ENCODE results near the gene TEX55. TPM values are rescaled to one million over a fixed set of nuclear protein-coding genes. Genes with fewer than 3 reads are reported as not detected.

TEX55 gene
- total and polyA plus RNA-seq, 9 of the 15 experiments (the other 6 are each of a cell fraction or from before 2014, with no cell fraction given), result not detected

DNA sequence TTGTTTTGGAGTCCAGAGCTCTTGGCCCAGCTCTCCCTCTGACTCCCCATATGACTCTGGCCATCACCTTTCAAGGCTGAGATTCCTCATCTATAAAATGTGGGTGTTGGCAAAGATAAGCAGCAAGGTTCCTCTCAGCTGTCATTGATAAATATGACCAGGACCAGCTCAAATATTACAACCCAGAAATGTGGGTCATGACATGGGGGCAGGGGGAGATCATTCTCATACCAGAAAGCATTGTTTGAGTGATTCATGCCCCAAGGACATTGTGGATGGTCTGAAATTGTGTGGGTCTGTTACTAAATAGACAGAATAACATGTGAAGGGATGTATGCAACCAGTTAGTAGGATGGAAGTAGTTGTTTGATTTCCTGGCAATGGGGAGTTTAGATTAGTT, 41.3 kb downstream of the TEX55 start (continued):
- TF ChIP-seq DMBX1 (CRISPR knock-in tag; IDR thresholded peaks at IDR 0.05; ENCODE audit: borderline replicate concordance) (no peak), NONO (IDR thresholded peaks at IDR 0.05; ENCODE audit: low read depth in 2 of 2, low read length in 1 of 2) (no peak), CBFB (CRISPR knock-in tag; IDR thresholded peaks at IDR 0.05) (no peak), YBX1 (IDR thresholded peaks at IDR 0.05) (no peak), HSF4 (CRISPR knock-in tag; IDR thresholded peaks at IDR 0.05; ENCODE audit: borderline replicate concordance) (no peak)
- TF ChIP-seq, protein P1, sequence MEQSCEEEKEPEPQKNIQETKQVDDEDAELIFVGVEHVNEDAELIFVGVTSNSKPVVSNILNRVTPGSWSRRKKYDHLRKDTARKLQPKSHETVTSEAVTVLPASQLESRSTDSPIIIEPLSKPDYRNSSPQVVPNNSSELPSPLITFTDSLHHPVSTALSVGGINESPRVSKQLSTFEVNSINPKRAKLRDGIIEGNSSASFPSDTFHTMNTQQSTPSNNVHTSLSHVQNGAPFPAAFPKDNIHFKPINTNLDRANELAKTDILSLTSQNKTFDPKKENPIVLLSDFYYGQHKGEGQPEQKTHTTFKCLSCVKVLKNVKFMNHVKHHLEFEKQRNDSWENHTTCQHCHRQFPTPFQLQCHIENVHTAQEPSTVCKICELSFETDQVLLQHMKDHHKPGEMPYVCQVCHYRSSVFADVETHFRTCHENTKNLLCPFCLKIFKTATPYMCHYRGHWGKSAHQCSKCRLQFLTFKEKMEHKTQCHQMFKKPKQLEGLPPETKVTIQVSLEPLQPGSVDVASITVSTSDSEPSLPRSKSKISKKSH (CRISPR knock-in tag; IDR thresholded peaks at IDR 0.05), result no peak

DNA sequence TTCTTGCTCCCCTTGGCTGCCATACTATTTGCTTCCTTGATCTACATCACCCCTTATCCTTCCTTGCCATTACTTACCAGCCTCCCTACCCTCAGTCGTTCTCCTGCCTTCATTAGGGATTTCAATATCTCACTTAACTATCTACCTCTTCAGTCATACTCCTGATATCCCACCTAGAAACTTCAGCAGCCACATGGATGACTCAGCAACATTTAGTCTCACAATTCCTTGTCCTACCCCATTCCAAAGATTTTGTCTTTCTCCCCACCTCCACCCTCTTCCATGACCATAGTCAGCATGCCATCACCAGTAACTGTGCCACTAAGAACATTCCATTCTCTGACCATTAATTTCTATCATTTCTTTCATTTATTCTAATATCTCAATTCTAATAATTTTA, 45.8 kb downstream of the TEX55 start:
- no peaks in the 10 kb centered on the region for H3K4me1 ChIP-seq (replicated peaks in 1 of 2; ENCODE audit: control insufficient read depth in 2 of 2, insufficient read depth in 2 of 2, low read length in 2 of 2)
- WGBS (ENCODE audit: insufficient coverage, low coverage, missing lambda C conversion rate), result 0% methylated on average over 1 of the region's 1 CpG
- H3K4me3 ChIP-seq, result no peak overlapping the region
- peaks cover 0 to 9% of the 10 kb centered on the region in 2 experiments; a peak in 1 of 5 replicates for H3K27me3 ChIP-seq (ENCODE audit: control insufficient read depth in 2 of 2, insufficient read depth in 2 of 2, low read length in 2 of 2)
- DNase-seq (ENCODE audit: extremely low read depth in 1 of 4, low spot score in 3 of 4) (no peak), ATAC-seq (no peak), FAIRE-seq (no peak)
- H2AFZ ChIP-seq (ENCODE audit: low read depth, low read length), result no peak overlapping the region
- no peak overlapping the region for H3K27ac ChIP-seq (ENCODE audit: extremely low read depth, low read depth, low read length)
- no TSS peak for BruUV-seq (replicated peaks)
- no peaks in the 10 kb centered on the region for H3K36me3 ChIP-seq (ENCODE audit: control insufficient read depth, insufficient read depth, low read length)
- CTCF ChIA-PET (ENCODE audit: low intra/inter-chr PET ratio), result no interaction called here
- no peaks in the 10 kb centered on the region for H3K79me2 ChIP-seq (ENCODE audit: control insufficient read depth, insufficient read depth, low read length)
- POLR2A ChIA-PET, result no interaction called here
- no peak overlapping the region for H3K9ac ChIP-seq (ENCODE audit: insufficient read depth in 1 of 2, low read depth in 2 of 2, low read length in 2 of 2)
- no peak overlapping the region for H3K4me2 ChIP-seq (ENCODE audit: insufficient read depth, low read length)
- TF ChIP-seq MAFG (tag; conservative IDR thresholded peaks at IDR 0.05) (peak; percentile 83), SP2 (IDR thresholded peaks at IDR 0.05; ENCODE audit: extremely low read depth, low read depth, low read length, poor library complexity, severe bottlenecking) (no peak), MAFF (IDR thresholded peaks at IDR 0.05; ENCODE audit: low read length) (peak; percentile 37; the same call in 1 of the 2 replicates), C11orf30 (IDR thresholded peaks at IDR 0.05; ENCODE audit: low read depth) (peak; percentile 58; the same call in 1 of the 2 replicates), NFE2 (IDR thresholded peaks at IDR 0.05; ENCODE audit: low read depth) (0 out of 2 replicates have a peak, but pooled peaks have one; percentile 25), BMI1 (IDR thresholded peaks at IDR 0.05; ENCODE audit: low read length) (no peak), ZNF316 (IDR thresholded peaks at IDR 0.05) (peak; percentile 63), NFE2L1 (tag; IDR thresholded peaks at IDR 0.05; ENCODE audit: borderline replicate concordance, low read depth) (peak; percentile 52)
- intact Hi-C loops (cut with micrococcal nuclease) (no loop called here), in situ Hi-C loops (cut with MboI) (no loop called here)
- H3K9me1 ChIP-seq (ENCODE audit: control insufficient read depth, insufficient read depth, low read length), result no peaks in the 10 kb centered on the region
- H3K9me3 ChIP-seq (replicated peaks; ENCODE audit: control insufficient read depth, insufficient read depth, low read depth, low read length), result no peaks in the 10 kb centered on the region
- no peaks in the 10 kb centered on the region for H4K20me1 ChIP-seq (replicated peaks; ENCODE audit: control insufficient read depth, insufficient read depth, low read length)
